Astrocyte (in vitro differentiated cells and primary cell): ENCODE measurements around the gene PTCH1. TPM values are rescaled to one million over a fixed set of nuclear protein-coding genes. Genes with fewer than 3 reads are reported as not detected.

Source experiments
- DNase-seq: peaks from one replicate; pipeline ENCODE4 v3.0.0-alpha.2; 2010; ENCODE audit warnings: low read depth
- FAIRE-seq: peaks from 2 replicates; lab custom pipeline; 2011; peaks lifted over from hg19 to GRCh38; lab: Jason Lieb, UNC
- H2AFZ ChIP-seq: 2 replicates; pipeline ENCODE4 v1.6.0; 2012; ENCODE audit warnings: low read depth, low read length, inconsistent platforms
- H3K27ac ChIP-seq: 2 replicates; pipeline ENCODE4 v1.5.1; 2011; ENCODE audit warnings: low read depth, low read length, inconsistent platforms
- H3K27me3 ChIP-seq: 2 replicates; pipeline ENCODE4 v1.6.0; 2011; ENCODE audit warnings: low read length, inconsistent platforms; ENCODE audit not compliant: insufficient read depth
- H3K36me3 ChIP-seq: 2 replicates; pipeline ENCODE4 v1.5.1; 2011; ENCODE audit warnings: low read length, inconsistent platforms; ENCODE audit not compliant: insufficient read depth
- H3K4me1 ChIP-seq: 2 replicates; pipeline ENCODE4 v1.5.1; 2011; ENCODE audit warnings: low read length, inconsistent platforms; ENCODE audit not compliant: insufficient read depth
- H3K4me2 ChIP-seq: 2 replicates; pipeline ENCODE4 v1.6.0; 2012; ENCODE audit warnings: low read length, inconsistent platforms
- H3K4me3 ChIP-seq: 2 replicates; pipeline ENCODE4 v1.5.1; 2011; ENCODE audit warnings: low read depth, mild to moderate bottlenecking, low read length, inconsistent platforms; ENCODE audit not compliant: insufficient read depth
- H3K79me2 ChIP-seq: 2 replicates; pipeline ENCODE4 v1.6.0; 2012; ENCODE audit warnings: mild to moderate bottlenecking, low read length, inconsistent platforms; ENCODE audit not compliant: insufficient read depth
- H3K9ac ChIP-seq: 2 replicates; pipeline ENCODE4 v1.6.0; 2012; ENCODE audit warnings: mild to moderate bottlenecking, low read length, inconsistent platforms
- H3K9me3 ChIP-seq: 2 replicates; pipeline ENCODE4 v1.5.1; 2012; ENCODE audit warnings: low read depth, mild to moderate bottlenecking, low read length, inconsistent platforms; ENCODE audit not compliant: insufficient read depth
- H4K20me1 ChIP-seq: 2 replicates; pipeline ENCODE4 v1.6.0; 2012; ENCODE audit warnings: low read length, inconsistent platforms; ENCODE audit not compliant: insufficient read depth
- H3K27ac Mint-ChIP-seq: one replicate; pipeline ENCODE4 v1.8.0; 2021; ENCODE audit warnings: mild to moderate bottlenecking, mixed read lengths; ENCODE audit not compliant: unreplicated experiment
- H3K27me3 Mint-ChIP-seq: one replicate; pipeline ENCODE4 v1.8.0; 2021; ENCODE audit warnings: low read depth, mixed read lengths; ENCODE audit not compliant: unreplicated experiment
- H3K36me3 Mint-ChIP-seq: one replicate; pipeline ENCODE4 v1.8.0; 2021; ENCODE audit warnings: low read depth, mixed read lengths; ENCODE audit not compliant: unreplicated experiment
- H3K4me1 Mint-ChIP-seq: one replicate; pipeline ENCODE4 v1.8.0; 2021; ENCODE audit warnings: low read depth, mixed read lengths; ENCODE audit not compliant: unreplicated experiment
- H3K4me3 Mint-ChIP-seq: one replicate; pipeline ENCODE4 v1.8.0; 2021; ENCODE audit warnings: mild to moderate bottlenecking, moderate library complexity, mixed read lengths; ENCODE audit not compliant: unreplicated experiment
- H3K9me3 Mint-ChIP-seq: one replicate; pipeline ENCODE4 v1.8.0; 2021; ENCODE audit warnings: mild to moderate bottlenecking, mixed read lengths; ENCODE audit not compliant: unreplicated experiment
- CTCF ChIP-seq: IDR thresholded peaks from 2 replicates; pipeline ENCODE4 v1.5.1; 2011; ENCODE audit warnings: low read depth, mild to moderate bottlenecking, inconsistent platforms, low read length, moderate library complexity; ENCODE audit not compliant: insufficient read depth
- EZH2 ChIP-seq: IDR thresholded peaks from 2 replicates; pipeline ENCODE4 v1.6.1; 2012; ENCODE audit warnings: mild to moderate bottlenecking, low read length, inconsistent platforms; ENCODE audit not compliant: insufficient read depth
- total RNA-seq: library from RNA; stranded (reverse); gene quantifications from 2 replicates; pipeline ENCODE4 v1.2.1, GENCODE V29; 2021

The PTCH1 gene
- total RNA-seq, 1 donor from 2014 or later, result 21.3 TPM

- H3K27me3 Mint-ChIP-seq, result no peaks in the 10 kb centered on the region
- H3K27ac ChIP-seq, result no peak overlapping the region
- peaks cover 10% of the 10 kb centered on the region for H3K36me3 ChIP-seq
- H3K27ac Mint-ChIP-seq, result no peak overlapping the region
- H3K4me3 ChIP-seq, result no peak overlapping the region
- DNase-seq (no peak), FAIRE-seq (no peak)
- peaks cover 13% of the 10 kb centered on the region for H3K36me3 Mint-ChIP-seq
- H3K4me1 ChIP-seq, result no peaks in the 10 kb centered on the region
- no peaks in the 10 kb centered on the region for H3K27me3 ChIP-seq
- no peak overlapping the region for H2AFZ ChIP-seq
- H3K4me3 Mint-ChIP-seq, result no peak overlapping the region
- H3K79me2 ChIP-seq, result no peaks in the 10 kb centered on the region
- H3K9me3 Mint-ChIP-seq, result no peaks in the 10 kb centered on the region
- H3K9ac ChIP-seq, result no peak overlapping the region
- no peaks in the 10 kb centered on the region for H4K20me1 ChIP-seq
- TF ChIP-seq CTCF (no peak), EZH2 (no peak)
- no peak overlapping the region for H3K4me2 ChIP-seq
- H3K9me3 ChIP-seq, result no peaks in the 10 kb centered on the region
- H3K4me1 Mint-ChIP-seq, result no peaks in the 10 kb centered on the region
These were observed 72.6 kb downstream of the PTCH1 start for GRCh38 chr9:95444160-95444559.

- Histone ChIP-seq H3K4me1 (no peaks in the 10 kb centered on the region), H4K20me1 (no peaks in the 10 kb centered on the region), H3K9ac (no peak overlapping the region), H3K4me3 (no peak overlapping the region), H3K9me3 (no peaks in the 10 kb centered on the region), H3K79me2 (no peaks in the 10 kb centered on the region), H2AFZ (no peak overlapping the region), H3K27me3 (no peaks in the 10 kb centered on the region), H3K4me2 (no peak overlapping the region), H3K36me3 (peaks cover 10% of the 10 kb centered on the region), H3K27ac (no peak overlapping the region)
- FAIRE-seq (no peak), DNase-seq (no peak)
- H3K9me3 Mint-ChIP-seq, result no peaks in the 10 kb centered on the region
- TF ChIP-seq CTCF (no peak), EZH2 (no peak)
- no peaks in the 10 kb centered on the region for H3K4me1 Mint-ChIP-seq
- no peaks in the 10 kb centered on the region for H3K27me3 Mint-ChIP-seq
- no peak overlapping the region for H3K4me3 Mint-ChIP-seq
- H3K36me3 Mint-ChIP-seq, result peaks cover 10% of the 10 kb centered on the region
- H3K27ac Mint-ChIP-seq, result no peak overlapping the region
These were observed 73.5 kb downstream of the PTCH1 start for GRCh38 chr9:95443301-95443700.

- Histone ChIP-seq H3K9me3 (no peaks in the 10 kb centered on the region), H3K4me2 (no peak overlapping the region), H3K36me3 (peaks cover 10% of the 10 kb centered on the region), H2AFZ (no peak overlapping the region), H3K79me2 (no peaks in the 10 kb centered on the region), H3K27ac (no peak overlapping the region), H3K9ac (no peak overlapping the region), H3K4me1 (no peaks in the 10 kb centered on the region), H4K20me1 (no peaks in the 10 kb centered on the region), H3K27me3 (no peaks in the 10 kb centered on the region), H3K4me3 (no peak overlapping the region)
- FAIRE-seq (no peak), DNase-seq (no peak)
- Mint-ChIP-seq H3K27ac (no peak overlapping the region), H3K9me3 (no peaks in the 10 kb centered on the region), H3K36me3 (peaks cover 7% of the 10 kb centered on the region), H3K4me1 (no peaks in the 10 kb centered on the region), H3K4me3 (no peak overlapping the region), H3K27me3 (no peaks in the 10 kb centered on the region)
- TF ChIP-seq EZH2 (no peak), CTCF (no peak)
These were observed 75.7 kb downstream of the PTCH1 start for GRCh38 chr9:95441081-95441480.
